Astrocyte (in vitro differentiated cells and primary cell): Measurements from ENCODE around the gene PATJ.
"Not testable (repeated sequence)": the region's sequence is repeated elsewhere in the genome, so short reads cannot be mapped to it uniquely, and the experiment has no call there.

Source experiments
- CTCF ChIP-seq: IDR thresholded peaks from 2 replicates; pipeline ENCODE4 v1.5.1; 2011; ENCODE audit warnings: low read depth, mild to moderate bottlenecking, inconsistent platforms, low read length, moderate library complexity; ENCODE audit not compliant: insufficient read depth
- EZH2 ChIP-seq: IDR thresholded peaks from 2 replicates; pipeline ENCODE4 v1.6.1; 2012; ENCODE audit warnings: mild to moderate bottlenecking, low read length, inconsistent platforms; ENCODE audit not compliant: insufficient read depth

GRCh38 chr1:61879887-61880474 lies 137.7 kb downstream of the PATJ start:
- not testable (repeated sequence) for TF ChIP-seq CTCF, EZH2
